HL-60 (cell line): ENCODE data around the gene PDK3.

ENCODE experiments used
- DNase-seq, 2 experiments: peaks; one replicate each; pipeline ENCODE4 v3.0.0-alpha.2; 2010 to 2020; ENCODE audit warnings: low read depth in 1 of 2, low spot score in 1 of 2
- H3K27ac ChIP-seq: fragments of 250-450 bp; sonication (Bioruptor Pico); replicated peaks from 2 replicates; pipeline ENCODE4 v1.5.1; 2020; ENCODE audit warnings: mild to moderate bottlenecking, moderate library complexity
- H3K27me3 ChIP-seq: fragments of 250-450 bp; sonication (Bioruptor Pico); 2 replicates; pipeline ENCODE4 v1.5.1; 2021; ENCODE audit warnings: mild to moderate bottlenecking, moderate library complexity; ENCODE audit not compliant: insufficient read depth, poor library complexity, severe bottlenecking
- H3K4me3 ChIP-seq: replicated peaks from 2 replicates; pipeline ENCODE4 v1.5.1; 2011; ENCODE audit warnings: mild to moderate bottlenecking, control low read depth, low read length; ENCODE audit not compliant: insufficient read depth
- CTCF ChIP-seq: IDR thresholded peaks from one replicate; pipeline ENCODE4 v1.5.1; 2011; ENCODE audit warnings: low read length, control low read depth, inconsistent platforms; ENCODE audit not compliant: insufficient read depth
- GABPA ChIP-seq: IDR thresholded peaks from 2 replicates; pipeline ENCODE4 v1.6.1; 2012; ENCODE audit warnings: low read depth
- POLR2AphosphoS5 ChIP-seq: IDR thresholded peaks from 2 replicates; pipeline ENCODE4 v1.6.1; 2012; ENCODE audit warnings: low read depth
- REST ChIP-seq: IDR thresholded peaks from 2 replicates; pipeline ENCODE4 v1.6.1; 2012; ENCODE audit warnings: low read depth; ENCODE audit not compliant: insufficient replicate concordance
- SPI1 ChIP-seq: IDR thresholded peaks from 2 replicates; pipeline ENCODE4 v1.6.1; 2012; ENCODE audit warnings: low read depth, mild to moderate bottlenecking, borderline replicate concordance

PDK3 gene

GRCh38 chrX:24495700-24496099, 30.6 kb downstream of the PDK3 start:
- H3K27me3 ChIP-seq, result no peaks in the 10 kb centered on the region
- no peak overlapping the region for H3K4me3 ChIP-seq
- TF ChIP-seq GABPA, result no peak
- no peak for TF ChIP-seq POLR2AphosphoS5
- TF ChIP-seq SPI1, result no peak
- TF ChIP-seq CTCF, result no peak
- TF ChIP-seq REST, result no peak
- H3K27ac ChIP-seq, result no peak overlapping the region
- DNase-seq, result no peak

- no peak overlapping the region for H3K27ac ChIP-seq
- no peak overlapping the region for H3K4me3 ChIP-seq
- TF ChIP-seq POLR2AphosphoS5, result no peak
- no peak for TF ChIP-seq CTCF
- TF ChIP-seq SPI1, result no peak
- no peak for TF ChIP-seq REST
- TF ChIP-seq GABPA, result no peak
- DNase-seq, result no peak
- H3K27me3 ChIP-seq, result no peaks in the 10 kb centered on the region
Measured at GRCh38 chrX:24498181-24498580, 33.1 kb downstream of the PDK3 start.

- Histone ChIP-seq H3K27ac (no peak overlapping the region), H3K27me3 (no peaks in the 10 kb centered on the region)
- DNase-seq, result no peak
Measured at GRCh38 chrX:24498975-24499374, 33.9 kb downstream of the PDK3 start.

More at GRCh38 chrX:24498975-24499374, 33.9 kb downstream of the PDK3 start:
- no peak overlapping the region for H3K4me3 ChIP-seq
- peak; percentile 2 for TF ChIP-seq CTCF
- no peak for TF ChIP-seq POLR2AphosphoS5
